Measurements from ENCODE around the gene IYD.
"Not testable (repeated sequence)": the region's sequence is repeated elsewhere in the genome, so short reads cannot be mapped to it uniquely, and the experiment has no call there.

Gene IYD

DNA sequence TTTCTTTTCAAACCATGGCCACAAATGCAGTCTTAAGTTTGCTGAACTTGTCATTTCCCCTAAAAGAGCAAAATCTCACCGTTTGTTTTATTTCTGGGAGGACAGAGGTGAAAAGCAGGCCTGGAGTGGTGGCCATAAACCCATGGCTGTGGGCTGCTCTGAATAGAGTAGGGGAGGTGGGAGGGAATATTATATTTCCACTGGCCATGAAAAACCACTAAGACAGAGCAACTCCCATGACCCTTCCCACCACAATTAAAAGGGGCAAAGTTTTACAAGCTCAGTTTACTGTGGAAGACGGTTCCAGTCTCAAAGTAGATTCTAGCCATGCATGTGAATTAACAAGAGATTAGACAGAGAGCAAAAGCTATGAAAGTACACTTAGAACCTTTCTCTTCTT, 59.0 kb downstream of the IYD start:
- DNase-seq, result no peak

DNA sequence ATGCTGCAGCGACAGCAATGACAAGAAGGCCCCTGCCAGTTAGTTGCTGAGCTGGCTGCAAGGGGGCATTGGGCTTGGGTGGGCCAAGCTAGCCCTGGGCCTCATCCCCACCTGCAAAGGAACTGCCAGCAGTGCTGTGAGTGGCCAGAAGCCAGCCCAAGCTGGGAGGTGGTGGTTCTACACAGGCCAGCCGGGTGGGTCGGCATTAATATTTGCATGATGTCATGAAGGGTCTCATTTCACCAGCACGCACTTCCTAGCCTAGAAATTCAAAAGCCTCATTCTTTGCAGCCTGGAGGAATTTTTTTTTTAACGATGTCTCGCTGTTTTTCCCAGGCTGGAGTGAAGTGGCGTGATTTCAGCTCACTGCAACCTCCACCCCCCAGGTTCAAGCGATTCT, 62.0 kb downstream of the IYD start:
- DNase-seq, result no peak

DNA sequence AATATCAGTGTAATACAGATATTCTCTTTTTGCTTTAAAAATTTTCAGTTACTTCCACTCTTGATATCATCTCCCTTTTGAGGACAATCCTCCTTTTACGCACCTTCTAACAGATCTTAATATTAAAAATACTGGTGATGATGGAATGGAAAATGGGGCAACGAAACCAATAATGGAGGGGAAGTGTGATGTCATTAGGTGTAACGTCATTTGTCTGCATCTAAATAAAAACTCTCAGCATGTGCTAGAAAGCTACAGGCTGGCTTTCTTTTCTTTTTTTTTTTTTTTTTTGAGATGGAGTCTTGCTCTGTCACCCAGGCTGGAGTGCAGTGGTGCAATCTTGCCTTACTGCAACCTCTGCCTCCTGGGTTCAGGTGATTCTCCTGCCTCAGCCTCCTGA, 66.5 kb downstream of the IYD start:
- no peak for DNase-seq

DNA sequence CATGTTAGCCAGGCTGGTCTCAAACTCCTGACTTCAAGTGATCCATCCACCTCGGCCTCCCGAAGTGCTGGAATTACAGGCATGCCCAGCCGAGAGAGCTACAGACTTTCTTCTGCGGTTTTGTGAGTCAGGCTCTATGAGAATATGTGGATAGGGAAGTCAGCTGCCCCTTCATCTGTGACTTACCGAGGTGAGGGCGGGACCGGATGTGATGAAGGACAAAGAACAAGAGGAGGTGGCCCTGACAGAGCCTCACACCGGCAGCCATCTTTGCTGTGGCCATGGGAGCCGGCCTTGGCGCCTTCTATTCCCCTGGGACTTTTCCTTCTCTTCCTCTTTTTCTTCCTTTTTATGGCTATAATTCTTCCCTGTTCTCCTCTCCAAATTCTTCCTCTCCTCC, 67.0 kb downstream of the IYD start:
- DNase-seq, result no peak

DNA sequence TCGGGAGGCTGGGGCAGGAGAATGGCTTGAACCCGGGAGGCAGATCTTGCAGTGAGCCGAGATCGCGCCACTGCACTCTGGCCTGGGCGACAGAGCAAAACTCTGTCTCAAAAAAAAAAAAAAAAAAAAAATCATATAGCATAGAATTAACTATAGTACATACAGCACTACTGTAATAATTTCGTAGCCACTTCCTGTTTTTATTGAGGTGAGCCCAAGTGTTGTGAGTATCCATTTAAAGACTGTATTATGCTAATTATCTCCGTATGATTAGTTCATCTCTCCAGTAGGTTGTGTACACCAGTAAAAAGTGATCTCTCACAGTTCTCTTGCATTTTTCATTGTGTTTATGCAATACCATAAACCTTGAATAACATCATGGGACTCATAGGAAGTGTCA, 70.6 kb downstream of the IYD start:
- DNase-seq, result no peak

DNA sequence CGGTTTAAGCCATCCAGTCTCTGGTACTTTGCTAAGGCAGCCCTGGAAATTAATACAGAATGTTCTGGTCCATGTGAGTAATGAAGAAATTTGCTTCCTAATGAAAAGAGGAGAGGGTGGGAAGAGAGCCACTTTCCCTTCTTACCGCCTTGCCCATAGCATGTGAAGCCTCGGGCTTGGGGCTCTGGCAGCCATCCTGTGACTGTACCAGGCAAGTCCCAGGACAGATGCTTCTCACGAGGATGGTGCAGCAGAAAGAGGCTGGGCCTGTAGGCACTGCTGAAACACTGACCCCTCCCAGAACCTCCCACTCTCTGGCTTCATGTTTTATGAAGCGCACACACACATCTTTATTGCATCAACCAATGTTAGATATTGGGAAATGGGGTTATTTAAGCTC, 74.8 kb downstream of the IYD start:
- DNase-seq, result no peak

DNA sequence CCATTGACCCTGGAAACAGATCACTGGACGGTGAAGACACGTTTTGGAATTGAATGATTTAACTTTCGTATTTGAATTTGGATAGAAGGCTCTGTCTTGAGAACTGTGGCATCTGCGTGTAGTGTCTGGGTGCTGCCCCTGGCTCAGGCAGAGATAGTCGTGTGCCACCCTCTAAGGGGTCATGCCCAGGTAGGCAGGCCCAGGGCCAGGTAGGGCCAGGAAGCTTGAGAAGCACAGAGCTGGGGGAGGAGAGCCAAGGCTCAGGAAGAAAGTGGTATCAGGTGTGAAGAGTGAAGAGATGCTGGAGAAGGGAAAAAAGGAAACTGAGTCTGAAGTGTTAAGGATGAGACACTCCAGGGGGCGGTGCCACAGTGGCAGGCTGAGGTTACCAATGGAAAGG, 75.5 kb downstream of the IYD start:
- DNase-seq, result no peak

DNA sequence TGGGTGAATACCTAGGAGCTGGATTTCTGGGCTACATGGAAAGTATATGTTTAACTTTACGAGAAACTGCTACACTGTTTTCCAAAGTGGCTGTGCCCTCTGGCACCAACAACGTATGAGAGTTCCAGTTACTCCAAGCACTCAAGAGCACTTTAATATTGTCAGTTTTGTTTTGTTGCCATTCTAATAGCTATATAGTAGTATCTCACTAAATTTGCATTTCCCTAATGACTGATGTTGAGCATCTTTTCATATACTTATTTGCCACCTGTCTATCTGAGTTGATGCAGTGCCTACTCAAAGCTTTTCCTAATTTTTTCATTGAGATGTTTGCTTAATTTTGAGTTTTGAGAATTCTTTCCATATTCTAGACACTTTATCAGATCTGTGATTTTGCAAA, 76.7 kb downstream of the IYD start:
- no peak for DNase-seq

DNA sequence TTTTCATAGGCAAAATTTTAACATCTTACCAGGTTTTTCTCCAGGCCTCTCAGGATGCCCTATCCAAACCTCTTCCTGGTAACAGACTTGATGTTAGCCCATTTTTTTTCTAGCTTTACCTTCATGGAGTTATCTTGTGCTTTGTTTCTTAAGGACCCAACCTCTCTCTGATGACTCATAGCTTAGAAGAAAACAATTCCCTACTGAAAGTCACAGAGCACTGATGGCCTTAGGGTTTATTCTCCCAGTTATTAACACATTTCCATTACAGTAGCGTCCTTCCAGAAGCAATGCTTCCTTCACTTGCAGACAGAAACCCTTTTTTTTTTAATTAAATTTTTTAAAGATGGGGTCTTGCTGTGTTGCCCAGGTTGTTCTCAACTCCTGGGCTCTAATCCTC, 79.4 kb downstream of the IYD start:
- no peak for DNase-seq

DNA sequence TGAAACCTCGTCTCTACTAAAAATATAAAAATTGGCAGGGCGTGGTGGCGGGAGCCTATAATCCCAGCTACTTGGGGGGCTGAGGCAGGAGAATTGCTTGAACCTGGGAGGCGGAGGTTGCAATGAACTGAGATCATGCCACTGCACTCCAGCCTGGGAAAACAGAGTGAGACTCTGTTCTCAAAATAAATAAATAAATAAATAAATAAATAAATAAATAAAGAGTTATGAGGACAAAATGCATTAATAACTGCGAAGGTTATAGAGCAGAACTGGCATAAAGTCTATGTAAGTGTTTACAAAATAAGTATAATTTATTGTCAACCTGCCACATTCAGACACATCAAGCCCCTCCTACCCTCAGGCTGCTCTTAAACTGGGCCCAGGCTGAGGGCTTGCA, 80.2 kb downstream of the IYD start:
- not testable (repeated sequence) for DNase-seq

DNA sequence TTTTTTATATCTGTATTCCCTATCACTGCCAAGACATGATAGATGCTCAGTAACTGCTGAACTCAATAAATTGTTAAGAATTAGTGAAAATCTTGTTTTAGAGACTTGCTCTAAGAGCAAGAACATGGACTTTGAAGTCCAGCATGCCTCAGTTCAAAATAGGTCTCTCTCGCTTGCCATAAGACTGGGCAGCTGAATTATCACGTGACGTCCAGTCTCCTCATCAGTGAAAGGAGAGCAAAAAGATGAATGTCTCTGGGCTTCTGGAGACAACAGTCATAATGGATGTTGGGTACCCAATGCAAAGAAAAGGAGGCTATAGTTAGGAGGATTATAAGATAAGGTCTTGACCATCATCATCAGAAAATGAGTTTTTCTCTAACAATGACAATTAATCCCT, 82.1 kb downstream of the IYD start:
- no peak for DNase-seq

DNA sequence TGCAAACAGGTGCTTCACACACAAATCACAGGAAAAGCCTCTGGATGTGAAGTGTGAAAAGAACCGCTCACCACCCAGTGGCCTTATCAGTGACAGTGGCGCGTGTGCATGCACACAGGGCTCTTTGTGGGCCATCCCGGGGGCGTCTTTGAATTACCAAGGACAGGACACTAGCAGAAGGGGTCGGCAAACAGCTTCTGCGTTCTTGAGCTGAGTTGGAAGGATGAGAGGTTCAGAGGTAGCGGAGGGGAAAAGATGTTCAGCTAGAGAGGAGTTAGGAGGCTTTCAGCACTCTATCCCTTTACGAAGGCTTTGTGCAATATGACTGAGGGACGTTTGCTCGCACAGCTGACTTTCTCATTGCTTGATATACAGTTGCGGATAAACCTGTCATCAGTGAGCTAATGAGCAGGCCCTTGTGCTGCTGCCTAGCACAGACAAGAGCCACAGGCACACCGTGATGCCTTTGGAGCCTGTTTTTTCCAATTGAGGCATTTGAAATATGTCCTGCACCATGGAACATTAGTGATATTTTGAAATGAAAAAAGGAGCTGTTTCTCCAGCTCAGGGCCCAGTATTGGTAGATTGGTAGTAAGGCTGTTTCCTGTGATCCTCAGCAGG, 83.1 kb downstream of the IYD start:
- DNase-seq, result no peak

DNA sequence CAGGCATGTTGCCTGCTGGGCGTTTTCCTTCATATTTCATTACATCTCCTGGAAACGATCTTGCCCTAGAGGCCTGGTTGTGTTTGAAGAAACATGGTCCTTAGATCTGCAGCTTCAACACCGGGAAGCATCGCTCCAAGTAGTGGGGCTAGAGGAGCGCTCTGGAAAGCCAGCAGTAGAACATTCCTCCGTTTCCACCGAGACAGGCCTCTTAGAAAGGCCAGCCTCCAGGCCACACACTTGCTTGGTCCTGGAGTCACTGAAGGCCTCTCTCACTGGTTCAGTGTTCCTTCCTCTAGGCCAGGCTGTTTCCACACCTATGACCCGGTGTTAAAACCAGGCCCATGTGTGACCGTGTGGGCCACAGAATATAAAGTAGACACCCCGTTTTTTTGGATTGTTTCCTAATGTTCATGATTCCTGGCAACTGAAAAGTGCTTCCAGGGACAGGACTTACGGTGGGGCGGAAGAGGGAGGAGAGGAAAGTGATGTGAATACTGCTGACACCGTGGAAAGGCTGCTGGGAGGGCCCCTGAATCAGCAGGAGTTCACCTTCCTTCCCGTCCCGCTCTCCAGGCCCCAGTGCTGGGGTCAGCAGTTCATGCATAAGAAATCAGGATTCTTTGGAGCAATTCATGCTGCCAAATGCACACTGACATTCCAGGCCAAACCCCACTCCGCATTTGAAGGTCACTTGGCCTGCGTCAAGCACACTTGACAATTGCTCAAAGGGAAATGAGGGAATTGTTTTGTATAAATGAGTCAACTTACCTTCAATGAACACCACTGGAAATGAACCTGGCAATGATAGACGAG, 83.8 kb downstream of the IYD start:
- no peak for DNase-seq

DNA sequence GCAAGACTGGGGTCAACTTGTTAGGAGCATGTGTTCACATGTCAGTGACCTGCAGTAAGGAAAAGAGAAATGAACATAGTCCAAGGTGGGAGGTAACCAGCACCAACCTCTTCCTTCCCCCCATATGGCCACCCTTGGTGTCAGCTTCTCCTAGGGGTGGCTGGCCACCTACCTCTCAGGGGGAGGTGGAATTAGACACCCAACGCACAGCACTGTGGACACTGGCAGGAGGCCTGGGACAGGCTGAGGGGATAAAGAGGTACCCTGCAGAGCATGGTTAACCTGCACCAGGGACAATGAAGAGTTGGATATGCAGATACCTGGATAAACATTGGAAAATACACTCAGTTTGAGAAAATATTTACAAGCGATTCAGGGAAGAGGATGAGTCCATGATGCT, 84.5 kb downstream of the IYD start:
- DNase-seq, result no peak
